GM12878 (cell line): ENCODE measurements around the gene OR52D1. TPM values are rescaled to one million over a fixed set of nuclear protein-coding genes. Genes with fewer than 3 reads are reported as not detected.

ENCODE experiments used
- ATAC-seq: fragments of 200-7000 bp; cut with Tn5 transposase; 3 replicates; pipeline ENCODE4 v1.9.1; 2020; ENCODE audit warnings: mild to moderate bottlenecking, moderate library complexity
- BruUV-seq: library from RNA; stranded (reverse); fragments of 400-500 nt; replicated peaks from 2 replicates; lab custom pipeline; 2021; lab: Mats Ljungman, UMichigan
- CTCF ChIA-PET: fragments of 300-600 bp; sonication (Branson Sonifier 250); formaldehyde crosslinking; extraction: SDS; loops from one replicate; lab custom pipeline; 2021; ENCODE audit warnings: inconsistent platforms; lab: Yijun Ruan, JAX
- POLR2A ChIA-PET: fragments of 350-600 bp; formaldehyde crosslinking; extraction: SDS; loops from one replicate; lab custom pipeline; 2021; ENCODE audit warnings: inconsistent platforms; lab: Charles Lee
- RAD21 ChIA-PET: fragments of 300-600 bp; sonication (Branson Sonifier 250); formaldehyde crosslinking; loops from one replicate; lab custom pipeline; 2023; ENCODE audit warnings: antibody characterized with exemption; ENCODE audit not compliant: unreplicated experiment; lab: Charles Lee
- SMC1A ChIA-PET: fragments of 300-600 bp; sonication (Branson Sonifier 250); formaldehyde crosslinking; loops from one replicate; lab custom pipeline; 2023; ENCODE audit not compliant: unreplicated experiment, uncharacterized antibody; lab: Charles Lee
- DNase-seq: peaks from one replicate; pipeline ENCODE4 v3.0.0-alpha.2; 2011; ENCODE audit warnings: low read depth, low spot score
- FAIRE-seq: peaks from 3 replicates; lab custom pipeline; 2011; peaks lifted over from hg19 to GRCh38; lab: Jason Lieb, UNC
- H2AFZ ChIP-seq: 2 replicates; pipeline ENCODE4 v1.6.0; 2011; ENCODE audit warnings: low read depth, low read length, control low read depth; ENCODE audit not compliant: control insufficient read depth
- H3K27ac ChIP-seq: 2 replicates; pipeline ENCODE4 v1.5.1; 2011; ENCODE audit warnings: control low read depth; ENCODE audit not compliant: control insufficient read depth, insufficient read depth
- H3K27me3 ChIP-seq, 2 experiments: replicated peaks in 1 of 2; 2 replicates each; pipeline versions ENCODE4 v1.6.0 to v1.6.1; 2011; ENCODE audit warnings: low read length in 1 of 2; ENCODE audit not compliant: control insufficient read depth in 2 of 2, insufficient read depth in 2 of 2
- H3K36me3 ChIP-seq, 2 experiments: 2 replicates each; pipeline ENCODE4 v1.5.1; 2011; ENCODE audit warnings: low read length in 1 of 2; ENCODE audit not compliant: control insufficient read depth in 2 of 2, insufficient read depth in 2 of 2
- H3K4me1 ChIP-seq: 2 replicates; pipeline ENCODE4 v1.6.1; 2011; ENCODE audit warnings: mild to moderate bottlenecking, low read length, moderate library complexity, mixed read lengths; ENCODE audit not compliant: control insufficient read depth, insufficient read depth
- H3K4me2 ChIP-seq: 2 replicates; pipeline ENCODE4 v1.6.0; 2011; ENCODE audit warnings: control low read depth; ENCODE audit not compliant: control insufficient read depth, insufficient read depth
- H3K4me3 ChIP-seq: fragments of 200-600 bp; sonication (generic); 2 replicates; pipeline ENCODE4 v1.5.1; 2016
- H3K79me2 ChIP-seq: 2 replicates; pipeline ENCODE4 v1.6.0; 2011; ENCODE audit warnings: low read length; ENCODE audit not compliant: control insufficient read depth, insufficient read depth
- H3K9ac ChIP-seq: 2 replicates; pipeline ENCODE4 v1.8.0; 2011; ENCODE audit warnings: low read length, control low read depth, mixed read lengths; ENCODE audit not compliant: control insufficient read depth, insufficient read depth
- H3K9me3 ChIP-seq: replicated peaks from 3 replicates; pipeline ENCODE4 v1.5.1; 2011; ENCODE audit warnings: mild to moderate bottlenecking, low read length; ENCODE audit not compliant: control insufficient read depth, insufficient read depth
- H4K20me1 ChIP-seq: 2 replicates; pipeline ENCODE4 v1.6.0; 2011; ENCODE audit not compliant: control insufficient read depth, insufficient read depth
- ASH2L ChIP-seq: fragments of 300-600, 200-600 bp; sonication (generic); IDR thresholded peaks from 2 replicates; pipeline ENCODE4 v1.6.1; 2017; ENCODE audit warnings: low read depth, mild to moderate bottlenecking, borderline replicate concordance
- ETV6 ChIP-seq, 2 experiments: fragments of 450-650 bp in 1 of 2; IDR thresholded peaks in 1 of 2; conservative IDR thresholded peaks in 1 of 2; 2 replicates each; pipeline ENCODE4 v1.6.1; 2014; ENCODE audit warnings: antibody characterized with exemption in 1 of 2, borderline replicate concordance in 1 of 2, low read depth in 1 of 2, mild to moderate bottlenecking in 1 of 2, moderate library complexity in 1 of 2
- GATAD2B ChIP-seq: fragments of 450-650 bp; conservative IDR thresholded peaks from 2 replicates; pipeline ENCODE4 v1.6.1; 2017; ENCODE audit warnings: low read depth, mild to moderate bottlenecking, moderate library complexity
- HDGF ChIP-seq: fragments of 450-650 bp; IDR thresholded peaks from 2 replicates; pipeline ENCODE4 v1.6.1; 2016; ENCODE audit warnings: antibody characterized with exemption
- IRF4 ChIP-seq: IDR thresholded peaks from 2 replicates; pipeline ENCODE4 v1.6.1; 2011; ENCODE audit warnings: low read depth, low read length
- JUND ChIP-seq: IDR thresholded peaks from 2 replicates; pipeline ENCODE4 v1.6.1; 2012; ENCODE audit warnings: low read depth, mild to moderate bottlenecking, low read length, improper control_type of control experiment, moderate library complexity
- LARP7 ChIP-seq: fragments of 450-650 bp; IDR thresholded peaks from 2 replicates; pipeline ENCODE4 v1.6.1; 2017; ENCODE audit warnings: mild to moderate bottlenecking
- MYB ChIP-seq: fragments of 150-350 bp; IDR thresholded peaks from 2 replicates; pipeline ENCODE4 v1.6.1; 2014; ENCODE audit warnings: mild to moderate bottlenecking, low read depth, low read length, borderline replicate concordance
- NR2C1 ChIP-seq: fragments of 450-650 bp; IDR thresholded peaks from 2 replicates; pipeline ENCODE4 v1.6.1; 2017; ENCODE audit warnings: antibody characterized with exemption, mild to moderate bottlenecking, moderate library complexity
- PML ChIP-seq: IDR thresholded peaks from 2 replicates; pipeline ENCODE4 v1.6.1; 2012; ENCODE audit warnings: low read length, inconsistent platforms
- RBBP5 ChIP-seq: fragments of 200-600 bp; sonication (generic); conservative IDR thresholded peaks from 2 replicates; pipeline ENCODE4 v1.6.1; 2016
- SIN3A ChIP-seq: IDR thresholded peaks from 2 replicates; pipeline ENCODE4 v1.6.1; 2012; ENCODE audit warnings: low read depth, low read length, improper control_type of control experiment
- SMAD1 ChIP-seq: fragments of 450-650 bp; IDR thresholded peaks from 2 replicates; pipeline ENCODE4 v1.6.1; 2018; ENCODE audit warnings: mild to moderate bottlenecking, low read depth; ENCODE audit not compliant: partially characterized antibody
- WGBS: methylation state at CpG from one replicate; pipeline ENCODE4 v1.1.6; 2016; ENCODE audit warnings: low lambda C conversion rate; ENCODE audit not compliant: insufficient replicate concordance, insufficient coverage; ENCODE audit errors: missing lambda C conversion rate; 5-methylcytosine and 5-hydroxymethylcytosine counted together
- in situ Hi-C: fragments of 300-500 bp; cut with MboI; formaldehyde crosslinking; loops from 9 replicates; pipeline ENCODE4 v1.14.3; 2018; ENCODE audit warnings: mixed read lengths
- intact Hi-C: fragments of 100-400 bp; cut with micrococcal nuclease; formaldehyde crosslinking; loops from one replicate; pipeline ENCODE4 v1.14.2; 2022; ENCODE audit not compliant: unreplicated experiment
- polyA plus RNA-seq, 11 experiments: library from polyadenylated mRNA; depleted of rRNA in 4 of 11; unstranded in 6 of 11; stranded (reverse) in 5 of 11; fragments of >200 nt; fragmentation: Nextera tagmentation in 4 of 11; fragmentation: Illumina TruSeq in 1 of 11; extraction: Ambion mirVana in 4 of 11; extraction: Trizol in 1 of 11; gene quantifications; 1 replicate in 1 of 11; 2 replicates in 10 of 11; pipeline versions ENCODE4 v1.2.1 to v1.2.3, GENCODE V29; 2011 to 2016; ENCODE audit warnings: inconsistent platforms in 2 of 11, missing spikeins in 2 of 11, low read depth in 1 of 11
- total RNA-seq, 4 experiments: library from RNA; depleted of rRNA in 3 of 4; stranded (reverse); fragments of >200 nt in 3 of 4; fragmentation: Illumina TruSeq in 1 of 4; extraction: Trizol in 1 of 4; gene quantifications; 2 replicates each; pipeline versions ENCODE4 v1.2.1 to v1.2.3, GENCODE V29; 2013 to 2021
- TF ChIP-seq, protein P1 (sequence below): IDR thresholded peaks from 2 replicates; pipeline ENCODE4 v1.6.1; 2012; ENCODE audit warnings: improper control_type of control experiment, low read depth, low read length; ENCODE audit not compliant: insufficient replicate concordance

Gene OR52D1
- total and polyA plus RNA-seq, 10 of the 15 experiments (the other 5 are each of a cell fraction or from before 2014, with no cell fraction given), result not detected

DNA sequence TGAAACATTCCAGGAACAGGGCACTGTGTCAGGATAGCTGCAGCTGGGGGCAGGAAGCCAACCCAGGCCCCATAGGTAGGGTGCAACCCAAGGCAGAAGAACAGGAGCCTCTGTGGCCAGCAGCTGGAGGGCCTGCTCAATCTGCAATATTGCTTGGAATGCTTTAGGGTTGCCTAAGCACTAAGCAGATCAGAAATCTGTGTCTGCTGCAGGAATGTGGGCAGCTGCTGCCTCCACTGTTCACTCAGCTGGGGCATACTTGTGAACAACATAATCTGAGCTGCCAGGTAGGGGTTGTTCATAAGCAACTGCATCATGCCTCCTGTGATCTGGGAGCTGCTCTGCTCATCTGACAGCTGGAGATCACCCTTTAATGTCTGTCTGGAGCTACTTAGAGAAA lies 26.4 kb downstream of the OR52D1 start:
- in situ Hi-C loops (no loop called here), intact Hi-C loops (no loop called here)
- Histone ChIP-seq H3K4me1 (no peaks in the 10 kb centered on the region), H3K9me3 (no peaks in the 10 kb centered on the region), H3K9ac (no peak overlapping the region), H4K20me1 (no peaks in the 10 kb centered on the region), H3K4me3 (no peak overlapping the region), H3K79me2 (no peaks in the 10 kb centered on the region), H3K27ac (no peak overlapping the region), H2AFZ (no peak overlapping the region), H3K36me3 (no peaks in the 10 kb centered on the region), H3K4me2 (no peak overlapping the region)
- ChIA-PET CTCF (interaction anchor here (0.8 kb wide), 1 partner anchor 11 kb away, joined by 3 read pairs; no protein-coding TSS in a partner anchor), POLR2A (no interaction called here), SMC1A (interaction anchor here (1.0 to 1.1 kb wide), 2 partner anchors 9 to 13 kb away, joined by 3 to 5 read pairs; no protein-coding TSS in a partner anchor), RAD21 (no interaction called here)
- FAIRE-seq (no peak), DNase-seq (no peak), ATAC-seq (no peak)
- BruUV-seq, result no TSS peak
- TF ChIP-seq ETV6 (conservative IDR thresholded peaks at IDR 0.05 in 1 of 2, IDR thresholded peaks at IDR 0.05 in 1 of 2; ENCODE audit: borderline replicate concordance in 1 of 2, low read depth in 1 of 2) (no peak), LARP7 (no peak), ASH2L (no peak)
- TF ChIP-seq, all 136 proteins: peak for 0
- no peaks in the 10 kb centered on the region; a peak in 1 of 4 replicates for H3K27me3 ChIP-seq

DNA sequence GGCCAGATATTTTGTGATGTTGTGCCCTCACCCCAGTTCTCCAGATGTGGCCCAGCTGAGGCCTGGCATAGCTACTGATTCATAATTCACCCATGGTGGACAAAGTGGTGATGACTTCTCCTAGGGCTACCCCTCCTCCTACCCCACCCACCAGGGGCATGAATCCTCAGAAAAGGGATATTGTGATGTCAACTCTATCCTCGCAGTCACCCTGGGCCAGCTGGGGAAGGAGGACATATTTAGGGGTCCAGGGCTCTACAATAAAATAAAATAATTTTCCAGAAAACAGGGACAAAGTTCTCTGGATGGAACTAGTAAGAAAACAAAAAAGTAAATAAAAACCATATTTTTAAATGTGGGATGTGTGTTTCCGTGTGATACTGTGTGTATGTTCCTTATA lies 28.1 kb downstream of the OR52D1 start, which contains the start of gene UBQLNL:
Gene UBQLNL, minus strand, starts transcription at position 101 of the 400 bp plus-strand sequence. CDS start 258 bp downstream, outside the sequence.
- no peak within 1 kb of the TSS for H3K4me3 ChIP-seq
- H3K79me2 ChIP-seq, result no peaks in the 10 kb centered on the region
- ATAC-seq (no peak), FAIRE-seq (no peak), DNase-seq (no peak)
- no peaks in the 10 kb centered on the region for H3K4me1 ChIP-seq
- H3K27me3 ChIP-seq, result no peaks in the 10 kb centered on the region
- ChIA-PET SMC1A (no interaction called here), RAD21 (no interaction called here), POLR2A (no interaction called here), CTCF (no interaction called here)
- no peak within 1 kb of the TSS for H3K9ac ChIP-seq
- in situ Hi-C loops, result no loop called here
- no peak within 1 kb of the TSS for H3K4me2 ChIP-seq
- BruUV-seq, result no TSS peak
- no peak within 1 kb of the TSS for H2AFZ ChIP-seq
- WGBS, result 8% methylated on average over 2 of the region's 2 CpGs
- no peaks in the 10 kb centered on the region for H3K9me3 ChIP-seq
- intact Hi-C loops, result no loop called here
- H4K20me1 ChIP-seq, result no peaks in the 10 kb centered on the region
- no peaks in the 10 kb centered on the region for H3K36me3 ChIP-seq
- H3K27ac ChIP-seq, result no peak within 1 kb of the TSS
- TF ChIP-seq HDGF (no peak), IRF4 (no peak), JUND (no peak), GATAD2B (no peak), RBBP5 (no peak), PML (no peak), MYB (no peak), SIN3A (no peak), SMAD1 (no peak), NR2C1 (no peak), LARP7 (no peak)
- TF ChIP-seq, protein P1, sequence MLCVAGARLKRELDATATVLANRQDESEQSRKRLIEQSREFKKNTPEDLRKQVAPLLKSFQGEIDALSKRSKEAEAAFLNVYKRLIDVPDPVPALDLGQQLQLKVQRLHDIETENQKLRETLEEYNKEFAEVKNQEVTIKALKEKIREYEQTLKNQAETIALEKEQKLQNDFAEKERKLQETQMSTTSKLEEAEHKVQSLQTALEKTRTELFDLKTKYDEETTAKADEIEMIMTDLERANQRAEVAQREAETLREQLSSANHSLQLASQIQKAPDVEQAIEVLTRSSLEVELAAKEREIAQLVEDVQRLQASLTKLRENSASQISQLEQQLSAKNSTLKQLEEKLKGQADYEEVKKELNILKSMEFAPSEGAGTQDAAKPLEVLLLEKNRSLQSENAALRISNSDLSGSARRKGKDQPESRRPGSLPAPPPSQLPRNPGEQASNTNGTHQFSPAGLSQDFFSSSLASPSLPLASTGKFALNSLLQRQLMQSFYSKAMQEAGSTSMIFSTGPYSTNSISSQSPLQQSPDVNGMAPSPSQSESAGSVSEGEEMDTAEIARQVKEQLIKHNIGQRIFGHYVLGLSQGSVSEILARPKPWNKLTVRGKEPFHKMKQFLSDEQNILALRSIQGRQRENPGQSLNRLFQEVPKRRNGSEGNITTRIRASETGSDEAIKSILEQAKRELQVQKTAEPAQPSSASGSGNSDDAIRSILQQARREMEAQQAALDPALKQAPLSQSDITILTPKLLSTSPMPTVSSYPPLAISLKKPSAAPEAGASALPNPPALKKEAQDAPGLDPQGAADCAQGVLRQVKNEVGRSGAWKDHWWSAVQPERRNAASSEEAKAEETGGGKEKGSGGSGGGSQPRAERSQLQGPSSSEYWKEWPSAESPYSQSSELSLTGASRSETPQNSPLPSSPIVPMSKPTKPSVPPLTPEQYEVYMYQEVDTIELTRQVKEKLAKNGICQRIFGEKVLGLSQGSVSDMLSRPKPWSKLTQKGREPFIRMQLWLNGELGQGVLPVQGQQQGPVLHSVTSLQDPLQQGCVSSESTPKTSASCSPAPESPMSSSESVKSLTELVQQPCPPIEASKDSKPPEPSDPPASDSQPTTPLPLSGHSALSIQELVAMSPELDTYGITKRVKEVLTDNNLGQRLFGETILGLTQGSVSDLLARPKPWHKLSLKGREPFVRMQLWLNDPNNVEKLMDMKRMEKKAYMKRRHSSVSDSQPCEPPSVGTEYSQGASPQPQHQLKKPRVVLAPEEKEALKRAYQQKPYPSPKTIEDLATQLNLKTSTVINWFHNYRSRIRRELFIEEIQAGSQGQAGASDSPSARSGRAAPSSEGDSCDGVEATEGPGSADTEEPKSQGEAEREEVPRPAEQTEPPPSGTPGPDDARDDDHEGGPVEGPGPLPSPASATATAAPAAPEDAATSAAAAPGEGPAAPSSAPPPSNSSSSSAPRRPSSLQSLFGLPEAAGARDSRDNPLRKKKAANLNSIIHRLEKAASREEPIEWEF, result no peak
